H9 (cell line): ENCODE data around the gene CALN1. TPM values are rescaled to one million over a fixed set of nuclear protein-coding genes. Genes with fewer than 3 reads are reported as not detected.

ENCODE experiments used
- DNase-seq: peaks from one replicate; pipeline ENCODE4 v3.0.0-alpha.2; 2017
- H2AFZ ChIP-seq: one replicate; pipeline ENCODE4 v1.6.1; 2013; ENCODE audit warnings: mild to moderate bottlenecking, low read length, control low read depth, moderate library complexity
- H2AK5ac ChIP-seq: 2 replicates; pipeline ENCODE4 v1.6.1; 2013; ENCODE audit warnings: low read length, control low read depth, mixed read lengths; ENCODE audit not compliant: insufficient read length
- H2BK120ac ChIP-seq: one replicate; pipeline ENCODE4 v1.6.1; 2013; ENCODE audit warnings: low read depth, mild to moderate bottlenecking, low read length, control low read depth, inconsistent platforms; ENCODE audit not compliant: poor library complexity, severe bottlenecking
- H2BK12ac ChIP-seq: 2 replicates; pipeline ENCODE4 v1.6.1; 2013; ENCODE audit warnings: low read length, control low read depth, mixed read lengths, low read depth; ENCODE audit not compliant: insufficient read length
- H2BK15ac ChIP-seq: 2 replicates; pipeline ENCODE4 v1.6.1; 2013; ENCODE audit warnings: low read depth, low read length, control low read depth
- H2BK20ac ChIP-seq: one replicate; pipeline ENCODE4 v1.6.1; 2013; ENCODE audit warnings: low read depth, mild to moderate bottlenecking, low read length, control low read depth, inconsistent platforms; ENCODE audit not compliant: poor library complexity, severe bottlenecking
- H2BK5ac ChIP-seq: 2 replicates; pipeline ENCODE4 v1.6.1; 2013; ENCODE audit warnings: low read length, control low read depth, mixed read lengths; ENCODE audit not compliant: insufficient read length
- H3K14ac ChIP-seq: 2 replicates; pipeline ENCODE4 v1.6.1; 2013; ENCODE audit warnings: low read length, control low read depth; ENCODE audit not compliant: insufficient read depth
- H3K18ac ChIP-seq: 2 replicates; pipeline ENCODE4 v1.6.1; 2013; ENCODE audit warnings: low read depth, mild to moderate bottlenecking, mixed read lengths, low read length, control low read depth; ENCODE audit not compliant: insufficient read length
- H3K23ac ChIP-seq: 2 replicates; pipeline ENCODE4 v1.6.1; 2013; ENCODE audit warnings: low read length, control low read depth, mixed read lengths, low read depth; ENCODE audit not compliant: insufficient read length
- H3K23me2 ChIP-seq: 2 replicates; pipeline ENCODE4 v1.6.1; 2013; ENCODE audit warnings: low read depth, mild to moderate bottlenecking, mixed read lengths, low read length, control low read depth; ENCODE audit not compliant: insufficient read length, poor library complexity, severe bottlenecking
- H3K27ac ChIP-seq: 2 replicates; pipeline ENCODE4 v1.5.1; 2013; ENCODE audit warnings: low read length, control low read depth, mixed read lengths, low read depth; ENCODE audit not compliant: insufficient read length
- H3K27me3 ChIP-seq: 2 replicates; pipeline ENCODE4 v1.6.1; 2013; ENCODE audit warnings: low read length, control low read depth, inconsistent platforms; ENCODE audit not compliant: insufficient read depth
- H3K4ac ChIP-seq: 2 replicates; pipeline ENCODE4 v1.6.1; 2013; ENCODE audit warnings: low read depth, mild to moderate bottlenecking, control low read depth, inconsistent platforms, low read length, moderate library complexity
- H3K4me1 ChIP-seq: 2 replicates; pipeline ENCODE4 v1.6.1; 2013; ENCODE audit warnings: low read length, control low read depth, inconsistent platforms; ENCODE audit not compliant: insufficient read depth
- H3K4me2 ChIP-seq: 2 replicates; pipeline ENCODE4 v1.6.1; 2013; ENCODE audit warnings: low read length, control low read depth, mixed read lengths; ENCODE audit not compliant: insufficient read length, insufficient read depth
- H3K56ac ChIP-seq: 2 replicates; pipeline ENCODE4 v1.6.1; 2013; ENCODE audit warnings: low read depth, mild to moderate bottlenecking, mixed read lengths, low read length, control low read depth; ENCODE audit not compliant: insufficient read length
- H3K79me1 ChIP-seq: 2 replicates; pipeline ENCODE4 v1.6.1; 2013; ENCODE audit warnings: low read depth, mild to moderate bottlenecking, moderate library complexity, low read length, control low read depth, inconsistent platforms; ENCODE audit not compliant: insufficient read depth, poor library complexity, severe bottlenecking
- H3K79me2 ChIP-seq: 2 replicates; pipeline ENCODE4 v1.6.1; 2013; ENCODE audit warnings: low read length, control low read depth, inconsistent platforms; ENCODE audit not compliant: insufficient read depth
- H3K9ac ChIP-seq: 2 replicates; pipeline ENCODE4 v1.6.1; 2013; ENCODE audit warnings: low read length, control low read depth, mixed read lengths; ENCODE audit not compliant: insufficient read length; ENCODE audit errors: extremely low read depth
- H3K9me3 ChIP-seq: one replicate; pipeline ENCODE4 v1.6.1; 2013; ENCODE audit warnings: low read depth, low read length, inconsistent platforms; ENCODE audit not compliant: control insufficient read depth
- H3T11ph ChIP-seq: one replicate; pipeline ENCODE4 v1.6.1; 2013; ENCODE audit warnings: mild to moderate bottlenecking, low read length, control low read depth, inconsistent platforms
- H4K20me1 ChIP-seq: one replicate; pipeline ENCODE4 v1.6.1; 2013; ENCODE audit not compliant: control insufficient read depth, insufficient read length, insufficient read depth
- H4K5ac ChIP-seq: 2 replicates; pipeline ENCODE4 v1.6.1; 2013; ENCODE audit warnings: low read depth, mild to moderate bottlenecking, mixed read lengths, low read length, control low read depth; ENCODE audit not compliant: insufficient read length
- H4K8ac ChIP-seq: replicated peaks from 2 replicates; pipeline ENCODE4 v1.6.1; 2013; ENCODE audit warnings: low read length, control low read depth, mixed read lengths, low read depth; ENCODE audit not compliant: insufficient read length
- H4K91ac ChIP-seq: 2 replicates; pipeline ENCODE4 v1.6.1; 2013; ENCODE audit warnings: low read depth, mild to moderate bottlenecking, moderate library complexity, mixed read lengths, low read length, control low read depth; ENCODE audit not compliant: insufficient read length
- H3K27ac Mint-ChIP-seq, 3 experiments: 2 replicates in 2 of 3; 3 replicates in 1 of 3; pipeline ENCODE4 v1.8.0; 2020 to 2021; ENCODE audit warnings: mixed read lengths in 3 of 3, mild to moderate bottlenecking in 1 of 3, moderate library complexity in 1 of 3
- H3K27me3 Mint-ChIP-seq: 2 replicates; pipeline ENCODE4 v1.8.0; 2021; ENCODE audit warnings: low read depth, mild to moderate bottlenecking, moderate library complexity, mixed read lengths
- H3K36me3 Mint-ChIP-seq, 3 experiments: 2 replicates in 2 of 3; 3 replicates in 1 of 3; pipeline ENCODE4 v1.8.0; 2020 to 2021; ENCODE audit warnings: low read depth in 3 of 3, mixed read lengths in 3 of 3; ENCODE audit not compliant: insufficient read depth in 1 of 3
- H3K4me1 Mint-ChIP-seq, 2 experiments: 2 replicates each; pipeline ENCODE4 v1.8.0; 2020; ENCODE audit warnings: mixed read lengths in 2 of 2
- H3K4me3 Mint-ChIP-seq, 2 experiments: 2 replicates in 1 of 2; 3 replicates in 1 of 2; pipeline ENCODE4 v1.8.0; 2020 to 2021; ENCODE audit warnings: mild to moderate bottlenecking in 2 of 2, mixed read lengths in 2 of 2, moderate library complexity in 1 of 2
- H3K9me3 Mint-ChIP-seq, 2 experiments: 2 replicates in 1 of 2; 3 replicates in 1 of 2; pipeline ENCODE4 v1.8.0; 2020; ENCODE audit warnings: mild to moderate bottlenecking in 2 of 2, mixed read lengths in 2 of 2, moderate library complexity in 1 of 2
- WGBS: extraction: QIAGEN DNeasy Blood & Tissue Kit; methylation state at CpG from one replicate; pipeline ENCODE4 v1.1.7; 2013; ENCODE audit warnings: missing lambda C conversion rate, low lambda C conversion rate, mixed read lengths; ENCODE audit not compliant: insufficient read length; ENCODE audit errors: extremely low coverage; 5-methylcytosine and 5-hydroxymethylcytosine counted together
- total RNA-seq: library from RNA; stranded (reverse); gene quantifications from 2 replicates; pipeline ENCODE4 v1.2.1, GENCODE V29; 2021
- TF ChIP-seq, protein P1 (sequence below): fragments of 200-600 bp; sonication (generic); conservative IDR thresholded peaks from 3 replicates; pipeline ENCODE4 v1.8.0; 2021; ENCODE audit warnings: antibody characterized with exemption, mild to moderate bottlenecking

The CALN1 gene
- total RNA-seq, 1 experiment from 2014 or later: 2.8 TPM

GRCh38 chr7:71883415-71883814 is 528.7 kb downstream of the CALN1 start:
- Histone ChIP-seq H3K18ac (no peak overlapping the region), H3K27ac (no peak overlapping the region), H4K5ac (no peak overlapping the region), H2BK12ac (no peak overlapping the region), H2BK20ac (no peak overlapping the region), H3K4me2 (no peak overlapping the region), H3K79me1 (no peaks in the 10 kb centered on the region), H3K4me1 (no peaks in the 10 kb centered on the region), H3K9ac (no peak overlapping the region), H2BK120ac (no peak overlapping the region), H3K27me3 (no peaks in the 10 kb centered on the region), H3K23ac (no peak overlapping the region), H3T11ph (no peak overlapping the region), H2BK15ac (no peak overlapping the region), H2AFZ (no peak overlapping the region), H4K8ac (no peak overlapping the region), H3K79me2 (no peaks in the 10 kb centered on the region), H3K23me2 (no peaks in the 10 kb centered on the region), H4K91ac (no peak overlapping the region), H3K56ac (no peak overlapping the region), H2BK5ac (no peak overlapping the region), H3K14ac (no peak overlapping the region), H4K20me1 (no peaks in the 10 kb centered on the region), H3K4ac (no peak overlapping the region), H3K9me3 (peaks cover 5% of the 10 kb centered on the region), H2AK5ac (no peak overlapping the region)
- H3K36me3 Mint-ChIP-seq: peaks cover 3 to 9% (median 4%) of the 10 kb centered on the region in 3 experiments; a peak in 6 of 7 replicates
- no peak overlapping the region for H3K27ac Mint-ChIP-seq
- no CpG with 5 or more reads among the region's 5 CpGs for whole genome bisulfite sequencing
- no peak overlapping the region for H3K4me3 Mint-ChIP-seq
- H3K27me3 Mint-ChIP-seq: no peaks in the 10 kb centered on the region; the same call in none of the 2 replicates
- no peak for DNase-seq
- peaks cover 10 to 12% of the 10 kb centered on the region in 2 experiments for H3K4me1 Mint-ChIP-seq
- TF ChIP-seq, protein P1, sequence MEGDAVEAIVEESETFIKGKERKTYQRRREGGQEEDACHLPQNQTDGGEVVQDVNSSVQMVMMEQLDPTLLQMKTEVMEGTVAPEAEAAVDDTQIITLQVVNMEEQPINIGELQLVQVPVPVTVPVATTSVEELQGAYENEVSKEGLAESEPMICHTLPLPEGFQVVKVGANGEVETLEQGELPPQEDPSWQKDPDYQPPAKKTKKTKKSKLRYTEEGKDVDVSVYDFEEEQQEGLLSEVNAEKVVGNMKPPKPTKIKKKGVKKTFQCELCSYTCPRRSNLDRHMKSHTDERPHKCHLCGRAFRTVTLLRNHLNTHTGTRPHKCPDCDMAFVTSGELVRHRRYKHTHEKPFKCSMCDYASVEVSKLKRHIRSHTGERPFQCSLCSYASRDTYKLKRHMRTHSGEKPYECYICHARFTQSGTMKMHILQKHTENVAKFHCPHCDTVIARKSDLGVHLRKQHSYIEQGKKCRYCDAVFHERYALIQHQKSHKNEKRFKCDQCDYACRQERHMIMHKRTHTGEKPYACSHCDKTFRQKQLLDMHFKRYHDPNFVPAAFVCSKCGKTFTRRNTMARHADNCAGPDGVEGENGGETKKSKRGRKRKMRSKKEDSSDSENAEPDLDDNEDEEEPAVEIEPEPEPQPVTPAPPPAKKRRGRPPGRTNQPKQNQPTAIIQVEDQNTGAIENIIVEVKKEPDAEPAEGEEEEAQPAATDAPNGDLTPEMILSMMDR: no peak
- H3K9me3 Mint-ChIP-seq: peaks cover 11 to 16% of the 10 kb centered on the region in 2 experiments; a peak in 4 of 5 replicates
